ENCODE results near the gene ATP13A2. TPM values are rescaled to one million over a fixed set of nuclear protein-coding genes. Genes with fewer than 3 reads are reported as not detected.

ATP13A2 gene
- total RNA-seq, 1 donor from 2014 or later = 54.4 TPM

DNA sequence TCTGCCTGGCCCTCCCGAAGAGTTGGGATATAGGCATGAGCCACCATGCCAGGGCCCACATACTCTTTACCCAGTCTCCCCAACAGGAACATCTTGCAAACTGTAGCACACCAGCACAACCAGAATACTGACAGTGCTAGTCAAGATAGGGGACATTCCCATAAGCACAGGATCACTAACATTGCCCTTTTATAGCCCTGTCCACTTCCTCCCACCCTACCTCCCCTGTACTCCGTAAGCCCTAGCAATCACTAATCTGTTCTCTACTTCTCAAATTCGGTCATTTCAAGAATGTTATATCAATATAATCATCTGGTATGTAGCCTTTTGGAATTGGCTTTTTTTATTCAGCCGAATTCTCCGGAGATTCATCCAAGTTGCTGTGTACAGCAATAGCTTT, 36.2 kb upstream of the ATP13A2 start:
- no peak for DNase-seq (ENCODE audit: low spot score)
- peaks cover 8% of the 10 kb centered on the region for H3K36me3 Mint-ChIP-seq (ENCODE audit: low read depth)
- peaks cover 19% of the 10 kb centered on the region for H3K4me1 Mint-ChIP-seq (ENCODE audit: low read depth)
- no peaks in the 10 kb centered on the region for H3K9me3 Mint-ChIP-seq (ENCODE audit: low read depth)
- H3K27me3 Mint-ChIP-seq (ENCODE audit: low read depth) = no peaks in the 10 kb centered on the region
- no peak overlapping the region for H3K27ac Mint-ChIP-seq (ENCODE audit: unreplicated experiment)
- no peak for TF ChIP-seq CTCF (IDR thresholded peaks at IDR 0.05)
- no peak overlapping the region for H3K4me3 Mint-ChIP-seq (ENCODE audit: unreplicated experiment)

GRCh38 chr1:17046334-17046657, 34.6 kb upstream of the ATP13A2 start:
- H3K9me3 Mint-ChIP-seq (ENCODE audit: low read depth) = no peaks in the 10 kb centered on the region
- DNase-seq (ENCODE audit: low spot score) = no peak
- peaks cover 14% of the 10 kb centered on the region for H3K36me3 Mint-ChIP-seq (ENCODE audit: low read depth)
- no peaks in the 10 kb centered on the region for H3K27me3 Mint-ChIP-seq (ENCODE audit: low read depth)
- peak; percentile 56 for TF ChIP-seq CTCF (IDR thresholded peaks at IDR 0.05)
- no peak overlapping the region for H3K4me3 Mint-ChIP-seq (ENCODE audit: unreplicated experiment)
- peaks cover 9% of the 10 kb centered on the region for H3K4me1 Mint-ChIP-seq (ENCODE audit: low read depth)
- no peak overlapping the region for H3K27ac Mint-ChIP-seq (ENCODE audit: unreplicated experiment)

GRCh38 chr1:17045634-17046333, 34.1 kb upstream of the ATP13A2 start:
- no peak overlapping the region for H3K4me3 Mint-ChIP-seq (ENCODE audit: unreplicated experiment)

GRCh38 chr1:17045150-17045549, 33.4 kb upstream of the ATP13A2 start:
- Mint-ChIP-seq H3K36me3 (ENCODE audit: low read depth) (peaks cover 15% of the 10 kb centered on the region), H3K9me3 (ENCODE audit: low read depth) (no peaks in the 10 kb centered on the region), H3K27ac (ENCODE audit: unreplicated experiment) (no peak overlapping the region)

More at GRCh38 chr1:17045634-17046333, 34.1 kb upstream of the ATP13A2 start:
- Mint-ChIP-seq H3K27me3 (ENCODE audit: low read depth) (no peaks in the 10 kb centered on the region), H3K9me3 (ENCODE audit: low read depth) (no peaks in the 10 kb centered on the region), H3K27ac (ENCODE audit: unreplicated experiment) (no peak overlapping the region), H3K36me3 (ENCODE audit: low read depth) (peaks cover 13% of the 10 kb centered on the region), H3K4me1 (ENCODE audit: low read depth) (peaks cover 7% of the 10 kb centered on the region)
- no peak for DNase-seq (ENCODE audit: low spot score)
- peak; percentile 93 for TF ChIP-seq CTCF (IDR thresholded peaks at IDR 0.05)

DNA sequence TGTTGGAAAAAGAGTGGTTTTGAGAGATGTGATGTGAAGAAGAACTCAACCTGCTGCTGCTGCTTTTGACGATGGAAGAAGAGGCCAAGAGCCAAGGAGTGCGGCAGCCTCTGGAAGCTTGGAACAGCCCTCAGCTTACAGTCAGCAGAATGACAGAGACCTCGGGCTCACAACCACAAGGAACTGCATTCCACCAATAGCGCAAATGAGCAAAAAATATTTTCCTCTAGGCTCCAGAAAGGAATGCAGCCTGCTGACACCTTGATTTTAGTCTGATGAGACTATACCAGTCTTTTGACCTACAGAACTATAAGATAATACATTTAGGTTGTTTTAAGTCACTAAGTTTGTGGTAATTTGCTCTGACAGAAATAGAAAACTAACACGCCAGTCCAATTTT, 31.9 kb upstream of the ATP13A2 start:
- H3K27me3 Mint-ChIP-seq (ENCODE audit: low read depth) = no peaks in the 10 kb centered on the region
- no peak overlapping the region for H3K27ac Mint-ChIP-seq (ENCODE audit: unreplicated experiment)
- H3K4me1 Mint-ChIP-seq (ENCODE audit: low read depth) = peaks cover 7% of the 10 kb centered on the region
- no peak for TF ChIP-seq CTCF (IDR thresholded peaks at IDR 0.05)
- no peaks in the 10 kb centered on the region for H3K9me3 Mint-ChIP-seq (ENCODE audit: low read depth)
- H3K4me3 Mint-ChIP-seq (ENCODE audit: unreplicated experiment) = no peak overlapping the region
- DNase-seq (ENCODE audit: low spot score) = no peak
- peaks cover 18% of the 10 kb centered on the region for H3K36me3 Mint-ChIP-seq (ENCODE audit: low read depth)

More at GRCh38 chr1:17045150-17045549, 33.4 kb upstream of the ATP13A2 start:
- Mint-ChIP-seq H3K4me3 (ENCODE audit: unreplicated experiment) (no peak overlapping the region), H3K27me3 (ENCODE audit: low read depth) (no peaks in the 10 kb centered on the region), H3K4me1 (ENCODE audit: low read depth) (peaks cover 7% of the 10 kb centered on the region)
- no peak for DNase-seq (ENCODE audit: low spot score)
- TF ChIP-seq CTCF (IDR thresholded peaks at IDR 0.05) = no peak

All from chondrocyte (in vitro differentiated cells).